Neural progenitor cell (in vitro differentiated cells): ENCODE measurements around the gene CCND3. TPM values are rescaled to one million over a fixed set of nuclear protein-coding genes. Genes with fewer than 3 reads are reported as not detected.

Source experiments
- DNase-seq: peaks from one replicate; pipeline ENCODE4 v3.0.0-alpha.2; 2016; ENCODE audit warnings: low spot score
- H2AFZ ChIP-seq: fragments of 200-600 bp; sonication (generic); replicated peaks from 2 replicates; pipeline ENCODE4 v1.6.1; 2016; ENCODE audit warnings: antibody characterized with exemption
- H3F3A ChIP-seq: fragments of 200-600 bp; sonication (generic); 2 replicates; pipeline ENCODE4 v1.6.1; 2016; ENCODE audit warnings: antibody characterized with exemption, low read depth
- H3K27ac ChIP-seq: fragments of 200-600 bp; sonication (generic); 2 replicates; pipeline ENCODE4 v1.5.1; 2016; ENCODE audit warnings: mild to moderate bottlenecking
- H3K27me3 ChIP-seq: fragments of 200-600 bp; sonication (generic); 2 replicates; pipeline ENCODE4 v1.6.1; 2016; ENCODE audit warnings: mild to moderate bottlenecking, moderate library complexity
- H3K36me3 ChIP-seq: fragments of 200-600 bp; sonication (generic); 2 replicates; pipeline ENCODE4 v1.5.1; 2016
- H3K4me1 ChIP-seq: fragments of 200-600 bp; sonication (generic); 2 replicates; pipeline ENCODE4 v1.6.1; 2016; ENCODE audit warnings: mixed run types
- H3K4me2 ChIP-seq: fragments of 200-600 bp; sonication (generic); 2 replicates; pipeline ENCODE4 v1.6.1; 2016
- H3K4me3 ChIP-seq: fragments of 200-600 bp; sonication (generic); 2 replicates; pipeline ENCODE4 v1.5.1; 2016
- H3K79me2 ChIP-seq: fragments of 200-600 bp; sonication (generic); 2 replicates; pipeline ENCODE4 v1.6.1; 2016; ENCODE audit warnings: low read depth
- H3K9ac ChIP-seq: fragments of 200-600 bp; sonication (generic); 2 replicates; pipeline ENCODE4 v1.6.1; 2016
- H3K9me3 ChIP-seq: fragments of 200-600 bp; sonication (generic); 2 replicates; pipeline ENCODE4 v1.5.1; 2016; ENCODE audit warnings: low read depth
- H4K20me1 ChIP-seq: fragments of 200-600 bp; sonication (generic); 2 replicates; pipeline ENCODE4 v1.6.1; 2016; ENCODE audit warnings: low read depth
- H3K27ac Mint-ChIP-seq: 3 replicates; pipeline ENCODE4 v1.8.0; 2021; ENCODE audit warnings: mixed read lengths
- H3K27me3 Mint-ChIP-seq: 2 replicates; pipeline ENCODE4 v1.8.0; 2022; ENCODE audit warnings: low read depth, mild to moderate bottlenecking, inconsistent platforms, moderate library complexity, mixed read lengths; ENCODE audit not compliant: insufficient read depth
- H3K36me3 Mint-ChIP-seq: 3 replicates; pipeline ENCODE4 v1.8.0; 2021; ENCODE audit warnings: mixed read lengths
- H3K4me1 Mint-ChIP-seq: 3 replicates; pipeline ENCODE4 v1.8.0; 2021; ENCODE audit warnings: mixed read lengths
- H3K4me3 Mint-ChIP-seq: 3 replicates; pipeline ENCODE4 v1.8.0; 2021; ENCODE audit warnings: mild to moderate bottlenecking, moderate library complexity, mixed read lengths
- H3K9me3 Mint-ChIP-seq: 3 replicates; pipeline ENCODE4 v1.8.0; 2020; ENCODE audit warnings: mixed read lengths
- CTCF ChIP-seq: fragments of 200-600 bp; sonication (generic); IDR thresholded peaks from 2 replicates; pipeline ENCODE4 v1.5.1; 2017; ENCODE audit warnings: antibody characterized with exemption, mild to moderate bottlenecking
- EZH2 ChIP-seq: fragments of 200-600 bp; sonication (generic); IDR thresholded peaks from 2 replicates; pipeline ENCODE4 v1.6.1; 2017; ENCODE audit warnings: antibody characterized with exemption, mild to moderate bottlenecking, moderate library complexity
- EZH2phosphoT487 ChIP-seq: fragments of 200-600 bp; sonication (generic); IDR thresholded peaks from 2 replicates; pipeline ENCODE4 v1.6.1; 2017; ENCODE audit warnings: antibody characterized with exemption
- total RNA-seq: library from RNA; depleted of rRNA; stranded (reverse); fragments of >200 nt; gene quantifications from 2 replicates; pipeline ENCODE4 v1.2.3, GENCODE V29; 2015; ENCODE audit warnings: low replicate concordance

Gene CCND3
- total RNA-seq, 1 donor from 2014 or later: 7.6 TPM

- peaks cover 14% of the 10 kb centered on the region for H4K20me1 ChIP-seq
- Mint-ChIP-seq H3K4me1 (peaks cover 25% of the 10 kb centered on the region), H3K27ac (peak overlapping the region; percentile 87), H3K9me3 (no peaks in the 10 kb centered on the region), H3K27me3 (peaks cover 11% of the 10 kb centered on the region), H3K4me3 (peak overlapping the region; percentile 92), H3K36me3 (no peaks in the 10 kb centered on the region)
- H3K4me2 ChIP-seq: peak overlapping the region; percentile 96
- no peak for TF ChIP-seq EZH2
- no peak for TF ChIP-seq CTCF
- TF ChIP-seq EZH2phosphoT487: no peak
- peak overlapping the region; percentile 69 for H3K4me3 ChIP-seq
- no peaks in the 10 kb centered on the region for H3K36me3 ChIP-seq
- H3K9me3 ChIP-seq: no peaks in the 10 kb centered on the region
- peak overlapping the region; percentile 31 for H2AFZ ChIP-seq
- peaks cover 9% of the 10 kb centered on the region for H3K27me3 ChIP-seq
- H3K27ac ChIP-seq: no peak overlapping the region
- H3K4me1 ChIP-seq: peaks cover 27% of the 10 kb centered on the region
- no peaks in the 10 kb centered on the region for H3K79me2 ChIP-seq
- peaks cover 38% of the 10 kb centered on the region for H3F3A ChIP-seq
- no peak overlapping the region for H3K9ac ChIP-seq
- DNase-seq: no peak
Observed at GRCh38 chr6:41942067-41942851, 651 bp upstream of the CCND3 start.

DNA sequence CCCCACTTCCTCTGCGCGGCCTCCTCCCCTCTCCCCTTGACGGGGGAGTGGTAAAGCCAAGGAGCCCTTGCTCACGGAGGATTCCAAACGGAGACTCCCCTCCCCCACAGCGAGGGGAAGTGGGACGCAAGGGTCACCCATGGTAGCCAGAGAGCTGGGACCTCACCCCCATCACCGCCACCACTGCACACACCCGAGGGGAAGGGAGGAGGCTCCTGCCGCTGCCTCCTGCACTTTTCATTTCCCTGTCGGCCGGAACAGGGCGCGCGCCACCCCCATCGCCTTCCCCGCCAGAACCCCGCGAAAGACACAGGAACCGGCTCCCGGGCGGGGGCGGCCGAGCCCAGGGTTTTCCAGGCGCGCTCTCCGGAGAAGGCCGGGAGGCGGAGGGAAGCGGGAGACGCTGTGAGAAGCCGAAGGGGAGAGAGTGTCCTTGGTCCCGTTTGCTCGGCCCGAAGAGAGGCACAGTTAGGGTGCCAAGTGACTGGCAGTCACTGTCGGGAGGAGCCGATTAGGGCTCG is 789 bp downstream of the CCND3 start:
- Histone ChIP-seq H3K4me1 (peaks cover 27% of the 10 kb centered on the region), H3K4me3 (peak overlapping the region; percentile 69), H3K79me2 (no peaks in the 10 kb centered on the region), H3K9ac (no peak overlapping the region), H3K4me2 (peak overlapping the region; percentile 96), H3K27ac (no peak overlapping the region), H3K36me3 (no peaks in the 10 kb centered on the region), H3F3A (peaks cover 43% of the 10 kb centered on the region), H3K9me3 (no peaks in the 10 kb centered on the region), H2AFZ (peak overlapping the region; percentile 31), H3K27me3 (peaks cover 9% of the 10 kb centered on the region), H4K20me1 (peaks cover 21% of the 10 kb centered on the region)
- TF ChIP-seq EZH2phosphoT487 (peak; percentile 17), EZH2 (peak; percentile 48), CTCF (peak; percentile 4)
- Mint-ChIP-seq H3K27ac (no peak overlapping the region), H3K4me1 (peaks cover 29% of the 10 kb centered on the region), H3K9me3 (no peaks in the 10 kb centered on the region), H3K36me3 (no peaks in the 10 kb centered on the region), H3K4me3 (peak overlapping the region; percentile 90), H3K27me3 (peaks cover 12% of the 10 kb centered on the region)
- peak; percentile 65 for DNase-seq

DNA sequence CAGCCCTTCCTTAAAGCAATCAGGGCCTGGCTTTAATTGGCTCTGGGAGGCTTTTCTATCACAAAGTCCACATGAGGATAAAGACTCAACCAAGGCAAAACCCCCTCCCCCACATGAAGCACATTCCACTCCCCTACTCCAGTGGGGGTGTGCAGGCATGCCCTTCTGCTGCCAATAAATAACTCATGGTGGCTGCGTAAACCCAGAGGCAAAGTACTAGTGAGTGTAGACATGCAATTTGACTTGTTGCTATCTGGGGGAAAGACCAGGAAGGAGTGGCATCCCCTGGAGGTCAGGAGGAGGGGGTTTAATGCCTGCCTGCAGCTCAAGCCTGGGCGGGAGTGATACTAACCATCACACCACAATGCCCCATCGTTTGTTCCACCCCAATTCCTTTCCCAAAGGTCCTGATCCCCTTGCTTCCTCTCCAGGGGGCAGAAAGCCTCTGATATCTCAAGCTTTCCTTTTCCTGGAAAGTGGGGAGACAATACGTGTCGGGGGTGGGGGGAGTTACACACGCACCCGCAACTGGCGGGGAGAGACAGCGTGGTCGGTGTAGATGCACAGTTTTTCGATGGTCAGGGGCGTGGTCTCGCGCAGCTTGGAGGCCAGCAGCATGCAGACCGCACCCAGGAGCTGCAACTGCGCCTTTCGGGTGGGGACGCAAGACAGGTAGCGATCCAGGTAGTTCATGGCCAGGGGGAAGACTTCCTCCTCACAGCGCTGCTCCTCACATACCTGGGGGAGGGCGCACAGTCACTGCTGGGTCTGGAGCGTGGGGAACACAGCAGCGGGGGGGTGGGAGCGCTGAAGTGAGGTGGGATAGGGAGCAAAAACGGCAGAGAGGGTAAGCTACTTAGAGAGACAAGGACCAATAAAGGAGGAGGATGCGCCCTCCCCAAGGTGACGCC is 1.5 kb downstream of the CCND3 start:
- H3K4me1 ChIP-seq: peaks cover 27% of the 10 kb centered on the region
- no peaks in the 10 kb centered on the region for H3K9me3 ChIP-seq
- no peak for TF ChIP-seq EZH2
- no peak for TF ChIP-seq EZH2phosphoT487
- no peak for TF ChIP-seq CTCF
- peaks cover 24% of the 10 kb centered on the region for H4K20me1 ChIP-seq
- H3K27me3 Mint-ChIP-seq: peaks cover 12% of the 10 kb centered on the region
- peaks cover 29% of the 10 kb centered on the region for H3K4me1 Mint-ChIP-seq
- peak overlapping the region; percentile 72 for H3K27ac Mint-ChIP-seq
- H3K36me3 ChIP-seq: no peaks in the 10 kb centered on the region
- peak overlapping the region; percentile 46 for H2AFZ ChIP-seq
- no peak overlapping the region for H3K27ac ChIP-seq
- peak overlapping the region; percentile 69 for H3K4me3 ChIP-seq
- H3K4me2 ChIP-seq: peak overlapping the region; percentile 96
- peaks cover 50% of the 10 kb centered on the region for H3F3A ChIP-seq
- peak overlapping the region; percentile 90 for H3K4me3 Mint-ChIP-seq
- H3K79me2 ChIP-seq: no peaks in the 10 kb centered on the region
- no peaks in the 10 kb centered on the region for H3K9me3 Mint-ChIP-seq
- H3K9ac ChIP-seq: no peak overlapping the region
- peaks cover 9% of the 10 kb centered on the region for H3K27me3 ChIP-seq
- no peaks in the 10 kb centered on the region for H3K36me3 Mint-ChIP-seq
- DNase-seq: peak; percentile 52
